A172 (cell line): ENCODE data around the gene ATP6V1C2. TPM values are rescaled to one million over a fixed set of nuclear protein-coding genes. Genes with fewer than 3 reads are reported as not detected.
"Not testable (repeated sequence)": the region's sequence is repeated elsewhere in the genome, so short reads cannot be mapped to it uniquely, and the experiment has no call there.

Source experiments
- DNase-seq: peaks from one replicate; pipeline ENCODE4 v3.0.0-alpha.2; 2015; ENCODE audit warnings: low spot score
- total RNA-seq: library from RNA; depleted of rRNA; stranded (reverse); fragments of >200 nt; shearing (Covaris generic); gene quantifications from 2 replicates; pipeline ENCODE4 v1.2.3, GENCODE V29; 2014

Gene ATP6V1C2
- total RNA-seq, 1 experiment from 2014 or later: 0.16 TPM

GRCh38 chr2:10813163-10814138 is 92.0 kb downstream of the ATP6V1C2 start:
- not testable (repeated sequence) for DNase-seq

GRCh38 chr2:10814142-10814541 is 92.7 kb downstream of the ATP6V1C2 start:
- no peak for DNase-seq

GRCh38 chr2:10814571-10815331 is 93.3 kb downstream of the ATP6V1C2 start:
- DNase-seq: no peak

- DNase-seq: no peak
Measured at GRCh38 chr2:10817413-10817812, 96.0 kb downstream of the ATP6V1C2 start.

- DNase-seq: not testable (repeated sequence)
Measured at GRCh38 chr2:10818305-10818704, 96.9 kb downstream of the ATP6V1C2 start.

- no peak for DNase-seq
Measured at GRCh38 chr2:10818984-10819383, 97.6 kb downstream of the ATP6V1C2 start.

GRCh38 chr2:10819714-10820314 is 98.4 kb downstream of the ATP6V1C2 start:
- no peak for DNase-seq

- no peak for DNase-seq
Measured at GRCh38 chr2:10820562-10820961, 99.1 kb downstream of the ATP6V1C2 start.

- DNase-seq: no peak
Measured at GRCh38 chr2:10820978-10821695, 99.7 kb downstream of the ATP6V1C2 start.

GRCh38 chr2:10824191-10824590 is 102.8 kb downstream of the ATP6V1C2 start:
- no peak for DNase-seq

GRCh38 chr2:10826026-10826425 is 104.6 kb downstream of the ATP6V1C2 start:
- no peak for DNase-seq

GRCh38 chr2:10826625-10827024 is 105.2 kb downstream of the ATP6V1C2 start:
- no peak for DNase-seq

- DNase-seq: no peak
Measured at GRCh38 chr2:10828346-10828745, 106.9 kb downstream of the ATP6V1C2 start.

- no peak for DNase-seq
Measured at GRCh38 chr2:10829299-10829698, 107.9 kb downstream of the ATP6V1C2 start.

- no peak for DNase-seq
Measured at GRCh38 chr2:10830203-10830602, 108.8 kb downstream of the ATP6V1C2 start.

GRCh38 chr2:10830641-10831399 is 109.4 kb downstream of the ATP6V1C2 start:
- no peak for DNase-seq

GRCh38 chr2:10831400-10831985 is 110.1 kb downstream of the ATP6V1C2 start:
- no peak for DNase-seq

- peak; percentile 75 for DNase-seq
Measured at GRCh38 chr2:10832203-10832936, 110.9 kb downstream of the ATP6V1C2 start.

GRCh38 chr2:10833021-10833420 is 111.6 kb downstream of the ATP6V1C2 start:
- DNase-seq: no peak
